Measurements from ENCODE around the gene KIF26A. TPM values are rescaled to one million over a fixed set of nuclear protein-coding genes. Genes with fewer than 3 reads are reported as not detected.
"Not testable (repeated sequence)": the region's sequence is repeated elsewhere in the genome, so short reads cannot be mapped to it uniquely, and the experiment has no call there.

Gene KIF26A
- total RNA-seq, 1 donor from 2014 or later, result 0.60 TPM

- peak; percentile 84 for DNase-seq (ENCODE audit: low spot score)
- Mint-ChIP-seq H3K36me3 (ENCODE audit: low read depth) (peaks cover 5% of the 10 kb centered on the region), H3K4me3 (ENCODE audit: unreplicated experiment) (no peak overlapping the region), H3K27ac (ENCODE audit: unreplicated experiment) (no peak overlapping the region), H3K9me3 (ENCODE audit: low read depth) (peaks cover 7% of the 10 kb centered on the region), H3K4me1 (ENCODE audit: low read depth) (no peaks in the 10 kb centered on the region), H3K27me3 (ENCODE audit: low read depth) (peaks cover 4% of the 10 kb centered on the region)
- peak; percentile 60 for TF ChIP-seq CTCF (IDR thresholded peaks at IDR 0.05)
Measured at GRCh38 chr14:104224506-104225277, 86.3 kb downstream of the KIF26A start.

GRCh38 chr14:104225278-104226190 lies 87.1 kb downstream of the KIF26A start:
- not testable (repeated sequence) for H3K27me3 Mint-ChIP-seq (ENCODE audit: low read depth); H3K4me1 Mint-ChIP-seq (ENCODE audit: low read depth); H3K27ac Mint-ChIP-seq (ENCODE audit: unreplicated experiment); H3K4me3 Mint-ChIP-seq (ENCODE audit: unreplicated experiment); H3K9me3 Mint-ChIP-seq (ENCODE audit: low read depth); H3K36me3 Mint-ChIP-seq (ENCODE audit: low read depth)
- peak; percentile 51 for DNase-seq (ENCODE audit: low spot score)

- Mint-ChIP-seq H3K27ac (ENCODE audit: unreplicated experiment) (no peak overlapping the region), H3K27me3 (ENCODE audit: low read depth) (peaks cover 2% of the 10 kb centered on the region), H3K4me3 (ENCODE audit: unreplicated experiment) (no peak overlapping the region), H3K4me1 (ENCODE audit: low read depth) (no peaks in the 10 kb centered on the region), H3K9me3 (ENCODE audit: low read depth) (peaks cover 7% of the 10 kb centered on the region), H3K36me3 (ENCODE audit: low read depth) (peaks cover 5% of the 10 kb centered on the region)
- DNase-seq (ENCODE audit: low spot score), result peak; percentile 77
- no peak for TF ChIP-seq CTCF (IDR thresholded peaks at IDR 0.05)
Measured at GRCh38 chr14:104226421-104227383, 88.3 kb downstream of the KIF26A start.

GRCh38 chr14:104227806-104228205 lies 89.4 kb downstream of the KIF26A start:
- Mint-ChIP-seq H3K27me3 (ENCODE audit: low read depth) (peaks cover 2% of the 10 kb centered on the region), H3K9me3 (ENCODE audit: low read depth) (peaks cover 7% of the 10 kb centered on the region), H3K4me3 (ENCODE audit: unreplicated experiment) (no peak overlapping the region), H3K4me1 (ENCODE audit: low read depth) (no peaks in the 10 kb centered on the region), H3K36me3 (ENCODE audit: low read depth) (peaks cover 5% of the 10 kb centered on the region), H3K27ac (ENCODE audit: unreplicated experiment) (no peak overlapping the region)
- DNase-seq (ENCODE audit: low spot score), result no peak
- no peak for TF ChIP-seq CTCF (IDR thresholded peaks at IDR 0.05)

GRCh38 chr14:104228221-104228620 lies 89.8 kb downstream of the KIF26A start:
- DNase-seq (ENCODE audit: low spot score), result peak; percentile 43
- H3K9me3 Mint-ChIP-seq (ENCODE audit: low read depth), result peaks cover 7% of the 10 kb centered on the region
- no peak overlapping the region for H3K4me3 Mint-ChIP-seq (ENCODE audit: unreplicated experiment)
- TF ChIP-seq CTCF (IDR thresholded peaks at IDR 0.05), result no peak
- H3K4me1 Mint-ChIP-seq (ENCODE audit: low read depth), result no peaks in the 10 kb centered on the region
- peaks cover 5% of the 10 kb centered on the region for H3K36me3 Mint-ChIP-seq (ENCODE audit: low read depth)
- H3K27me3 Mint-ChIP-seq (ENCODE audit: low read depth), result peaks cover 2% of the 10 kb centered on the region
- no peak overlapping the region for H3K27ac Mint-ChIP-seq (ENCODE audit: unreplicated experiment)
